Progenitor cell of endocrine pancreas (in vitro differentiated cells): ENCODE results near the gene DLD. TPM values are rescaled to one million over a fixed set of nuclear protein-coding genes. Genes with fewer than 3 reads are reported as not detected.
A peak's percentile ranks its signal among the peaks of the same experiment; 100 is the strongest.

Experiments
- DNase-seq: peaks from one replicate; pipeline ENCODE4 v3.0.0; 2021; ENCODE audit warnings: low spot score; ENCODE audit not compliant: unreplicated experiment
- H3K27ac Mint-ChIP-seq: 2 replicates; pipeline ENCODE4 v1.8.0; 2021; ENCODE audit warnings: mild to moderate bottlenecking, moderate library complexity, mixed read lengths
- H3K27me3 Mint-ChIP-seq: 2 replicates; pipeline ENCODE4 v1.8.0; 2021; ENCODE audit warnings: mixed read lengths
- H3K36me3 Mint-ChIP-seq: 2 replicates; pipeline ENCODE4 v1.8.0; 2022; ENCODE audit warnings: mixed read lengths; ENCODE audit not compliant: insufficient read depth
- H3K4me1 Mint-ChIP-seq: 2 replicates; pipeline ENCODE4 v1.8.0; 2021; ENCODE audit warnings: low read depth, mixed read lengths
- H3K4me3 Mint-ChIP-seq: 2 replicates; pipeline ENCODE4 v1.8.0; 2021; ENCODE audit warnings: low read depth, mild to moderate bottlenecking, moderate library complexity, mixed read lengths
- H3K9me3 Mint-ChIP-seq: 2 replicates; pipeline ENCODE4 v1.8.0; 2021; ENCODE audit warnings: low read depth, mixed read lengths
- CTCF ChIP-seq: fragments of 200-600 bp; sonication (generic); IDR thresholded peaks from one replicate; pipeline ENCODE4 v1.5.0; 2021; ENCODE audit warnings: antibody characterized with exemption, mild to moderate bottlenecking; ENCODE audit not compliant: unreplicated experiment
- total RNA-seq: library from RNA; stranded (reverse); gene quantifications from 2 replicates; pipeline ENCODE4 v1.2.1, GENCODE V29; 2021

Gene DLD
- total RNA-seq, 1 donor from 2014 or later, result 75.7 TPM

GRCh38 chr7:107949443-107949935 is 58.5 kb downstream of the DLD start:
- no peak for DNase-seq
- Mint-ChIP-seq H3K4me3 (no peak overlapping the region), H3K4me1 (peaks cover 32% of the 10 kb centered on the region)

GRCh38 chr7:107951172-107951787 is 60.3 kb downstream of the DLD start:
- H3K27ac Mint-ChIP-seq, result peak overlapping the region; percentile 81

More at GRCh38 chr7:107949443-107949935, 58.5 kb downstream of the DLD start:
- Mint-ChIP-seq H3K36me3 (peaks cover 52% of the 10 kb centered on the region), H3K27me3 (no peaks in the 10 kb centered on the region), H3K27ac (peak overlapping the region; percentile 28), H3K9me3 (no peaks in the 10 kb centered on the region)
- TF ChIP-seq CTCF, result no peak

GRCh38 chr7:107951896-107952295 is 60.9 kb downstream of the DLD start:
- Mint-ChIP-seq H3K36me3 (peaks cover 54% of the 10 kb centered on the region), H3K4me1 (peaks cover 32% of the 10 kb centered on the region), H3K9me3 (no peaks in the 10 kb centered on the region), H3K27me3 (no peaks in the 10 kb centered on the region), H3K27ac (peak overlapping the region; percentile 88), H3K4me3 (no peak overlapping the region)
- no peak for TF ChIP-seq CTCF
- no peak for DNase-seq

More at GRCh38 chr7:107951172-107951787, 60.3 kb downstream of the DLD start:
- no peaks in the 10 kb centered on the region for H3K9me3 Mint-ChIP-seq
- no peak for DNase-seq
- peaks cover 52% of the 10 kb centered on the region for H3K36me3 Mint-ChIP-seq
- peaks cover 32% of the 10 kb centered on the region for H3K4me1 Mint-ChIP-seq
- no peaks in the 10 kb centered on the region for H3K27me3 Mint-ChIP-seq
- TF ChIP-seq CTCF, result no peak
- H3K4me3 Mint-ChIP-seq, result no peak overlapping the region

GRCh38 chr7:107953265-107953923 is 62.4 kb downstream of the DLD start:
- H3K4me3 Mint-ChIP-seq, result no peak overlapping the region
- H3K36me3 Mint-ChIP-seq, result peaks cover 54% of the 10 kb centered on the region
- peaks cover 32% of the 10 kb centered on the region for H3K4me1 Mint-ChIP-seq
- DNase-seq, result no peak
- H3K27me3 Mint-ChIP-seq, result no peaks in the 10 kb centered on the region
- TF ChIP-seq CTCF, result no peak
- H3K27ac Mint-ChIP-seq, result peak overlapping the region; percentile 94
- no peaks in the 10 kb centered on the region for H3K9me3 Mint-ChIP-seq

GRCh38 chr7:107953924-107954303 is 62.9 kb downstream of the DLD start:
- Mint-ChIP-seq H3K27ac (no peak overlapping the region), H3K36me3 (peaks cover 52% of the 10 kb centered on the region), H3K27me3 (no peaks in the 10 kb centered on the region)

More at GRCh38 chr7:107953924-107954303, 62.9 kb downstream of the DLD start:
- DNase-seq, result no peak
- TF ChIP-seq CTCF, result no peak
- Mint-ChIP-seq H3K4me1 (peaks cover 31% of the 10 kb centered on the region), H3K9me3 (no peaks in the 10 kb centered on the region), H3K4me3 (no peak overlapping the region)
